Measurements from ENCODE around the gene ARHGEF33.

DNA sequence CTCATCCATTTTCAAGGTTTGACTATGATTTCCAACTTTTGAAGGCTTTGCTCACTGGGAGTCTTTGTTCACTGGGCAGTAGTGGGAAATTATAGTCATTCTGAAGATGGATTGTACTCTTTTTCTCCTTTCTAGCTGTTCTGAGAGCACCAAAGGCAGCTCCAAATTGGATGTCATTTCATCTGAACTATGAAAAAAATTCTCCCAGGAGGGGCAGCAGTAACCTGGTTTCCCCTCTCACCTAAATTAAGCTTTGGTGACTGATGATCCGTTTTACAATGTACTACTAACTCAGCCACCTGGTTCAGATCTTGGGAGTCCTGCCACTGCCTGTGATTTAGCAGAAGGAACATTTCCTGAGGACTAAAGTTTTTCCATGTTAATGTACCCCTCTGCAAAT is 17.6 kb downstream of the ARHGEF33 start:
- TF ChIP-seq, protein P1, sequence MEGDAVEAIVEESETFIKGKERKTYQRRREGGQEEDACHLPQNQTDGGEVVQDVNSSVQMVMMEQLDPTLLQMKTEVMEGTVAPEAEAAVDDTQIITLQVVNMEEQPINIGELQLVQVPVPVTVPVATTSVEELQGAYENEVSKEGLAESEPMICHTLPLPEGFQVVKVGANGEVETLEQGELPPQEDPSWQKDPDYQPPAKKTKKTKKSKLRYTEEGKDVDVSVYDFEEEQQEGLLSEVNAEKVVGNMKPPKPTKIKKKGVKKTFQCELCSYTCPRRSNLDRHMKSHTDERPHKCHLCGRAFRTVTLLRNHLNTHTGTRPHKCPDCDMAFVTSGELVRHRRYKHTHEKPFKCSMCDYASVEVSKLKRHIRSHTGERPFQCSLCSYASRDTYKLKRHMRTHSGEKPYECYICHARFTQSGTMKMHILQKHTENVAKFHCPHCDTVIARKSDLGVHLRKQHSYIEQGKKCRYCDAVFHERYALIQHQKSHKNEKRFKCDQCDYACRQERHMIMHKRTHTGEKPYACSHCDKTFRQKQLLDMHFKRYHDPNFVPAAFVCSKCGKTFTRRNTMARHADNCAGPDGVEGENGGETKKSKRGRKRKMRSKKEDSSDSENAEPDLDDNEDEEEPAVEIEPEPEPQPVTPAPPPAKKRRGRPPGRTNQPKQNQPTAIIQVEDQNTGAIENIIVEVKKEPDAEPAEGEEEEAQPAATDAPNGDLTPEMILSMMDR (IDR thresholded peaks at IDR 0.05; ENCODE audit: insufficient read depth, low read depth, low read length), result no peak
- no peak for TF ChIP-seq EZH2 (IDR thresholded peaks at IDR 0.05; ENCODE audit: insufficient read depth, low read length)

Data from astrocyte (in vitro differentiated cells and primary cell).